IMR-90 (cell line): ENCODE measurements around the gene FOLH1. TPM values are rescaled to one million over a fixed set of nuclear protein-coding genes. Genes with fewer than 3 reads are reported as not detected.
"Not testable (repeated sequence)": the region's sequence is repeated elsewhere in the genome, so short reads cannot be mapped to it uniquely, and the experiment has no call there.

Experiments
- ATAC-seq: fragments of 200-7000 bp; cut with Tn5 transposase; 2 replicates; pipeline ENCODE4 v1.9.1; 2020; ENCODE audit warnings: low read depth, mild to moderate bottlenecking, moderate library complexity
- BruUV-seq: library from RNA; stranded (reverse); fragments of 400-500 nt; replicated peaks from 2 replicates; lab custom pipeline; 2021; lab: Mats Ljungman, UMichigan
- CTCF ChIA-PET: fragments of 300-600 bp; formaldehyde crosslinking; extraction: SDS; loops from one replicate; lab custom pipeline; 2021; ENCODE audit warnings: antibody characterized with exemption; lab: Yijun Ruan, JAX
- POLR2A ChIA-PET: fragments of 300-600 bp; sonication (Branson Sonifier 250); formaldehyde crosslinking; loops from one replicate; lab custom pipeline; 2022; ENCODE audit warnings: antibody characterized with exemption; ENCODE audit not compliant: unreplicated experiment; lab: Charles Lee
- DNase-seq: peaks from one replicate; pipeline ENCODE4 v3.0.0; 2013
- H2AFZ ChIP-seq: replicated peaks from 2 replicates; pipeline ENCODE3; 2013; ENCODE audit warnings: low read length, mild to moderate bottlenecking; ENCODE audit not compliant: poor library complexity
- H2AK5ac ChIP-seq: 2 replicates; pipeline ENCODE4 v1.6.1; 2013; ENCODE audit warnings: low read depth, low read length, inconsistent platforms
- H2AK9ac ChIP-seq: replicated peaks from 2 replicates; pipeline ENCODE3; 2013; ENCODE audit warnings: mild to moderate bottlenecking, low read depth, low read length, moderate library complexity; ENCODE audit not compliant: poor library complexity
- H2BK120ac ChIP-seq: 2 replicates; pipeline ENCODE4 v1.6.1; 2013; ENCODE audit warnings: low read depth, low read length, inconsistent platforms
- H2BK15ac ChIP-seq: 3 replicates; pipeline ENCODE4 v1.6.1; 2013; ENCODE audit warnings: low read depth, low read length, inconsistent platforms
- H2BK20ac ChIP-seq: 2 replicates; pipeline ENCODE4 v1.6.1; 2013; ENCODE audit warnings: low read depth, mild to moderate bottlenecking, inconsistent platforms, low read length, moderate library complexity
- H2BK5ac ChIP-seq: 2 replicates; pipeline ENCODE4 v1.6.1; 2013; ENCODE audit warnings: mild to moderate bottlenecking, low read depth, low read length, inconsistent platforms; ENCODE audit not compliant: poor library complexity, severe bottlenecking
- H3K14ac ChIP-seq: replicated peaks from 2 replicates; pipeline ENCODE4 v1.6.1; 2013; ENCODE audit warnings: low read depth, low read length, inconsistent platforms
- H3K18ac ChIP-seq: 2 replicates; pipeline ENCODE4 v1.6.1; 2013; ENCODE audit warnings: low read depth, low read length, control low read depth
- H3K23ac ChIP-seq: 2 replicates; pipeline ENCODE4 v1.6.1; 2013; ENCODE audit warnings: low read depth, low read length, inconsistent platforms
- H3K27ac ChIP-seq: 2 replicates; pipeline ENCODE4 v1.5.1; 2013; ENCODE audit warnings: mild to moderate bottlenecking, control low read depth, low read length; ENCODE audit not compliant: insufficient read depth
- H3K27me3 ChIP-seq: 2 replicates; pipeline ENCODE4 v1.6.1; 2013; ENCODE audit warnings: low read length; ENCODE audit not compliant: control insufficient read depth, insufficient read depth
- H3K36me3 ChIP-seq: 2 replicates; pipeline ENCODE4 v1.6.1; 2013; ENCODE audit warnings: low read length, mixed read lengths; ENCODE audit not compliant: control insufficient read depth, insufficient read depth
- H3K4ac ChIP-seq: 2 replicates; pipeline ENCODE4 v1.6.1; 2013; ENCODE audit warnings: low read depth, low read length, inconsistent platforms
- H3K4me1 ChIP-seq: 2 replicates; pipeline ENCODE4 v1.6.1; 2013; ENCODE audit warnings: low read length, mixed read lengths; ENCODE audit not compliant: control insufficient read depth, insufficient read depth
- H3K4me2 ChIP-seq: 2 replicates; pipeline ENCODE4 v1.6.1; 2013; ENCODE audit warnings: low read depth, mild to moderate bottlenecking, control low read depth, low read length, moderate library complexity
- H3K4me3 ChIP-seq: 2 replicates; pipeline ENCODE4 v1.5.1; 2013; ENCODE audit warnings: low read depth, mild to moderate bottlenecking, control low read depth, low read length, moderate library complexity; ENCODE audit not compliant: insufficient read depth
- H3K56ac ChIP-seq: 2 replicates; pipeline ENCODE4 v1.6.1; 2013; ENCODE audit warnings: low read length, inconsistent platforms; ENCODE audit not compliant: insufficient read depth; ENCODE audit errors: extremely low read depth
- H3K79me1 ChIP-seq, 2 experiments: 2 replicates each; pipeline ENCODE4 v1.6.1; 2013; ENCODE audit warnings: low read length in 2 of 2, inconsistent platforms in 1 of 2, low read depth in 1 of 2
- H3K9ac ChIP-seq: 2 replicates; pipeline ENCODE4 v1.6.1; 2013; ENCODE audit warnings: low read depth, low read length, control low read depth
- H3K9me1 ChIP-seq: 2 replicates; pipeline ENCODE4 v1.6.1; 2013; ENCODE audit warnings: low read length, inconsistent platforms; ENCODE audit not compliant: insufficient read depth
- H3K9me3 ChIP-seq: 2 replicates; pipeline ENCODE4 v1.6.1; 2013; ENCODE audit warnings: low read length; ENCODE audit not compliant: control insufficient read depth, insufficient read depth
- H4K20me1 ChIP-seq: 2 replicates; pipeline ENCODE4 v1.6.1; 2013; ENCODE audit warnings: low read length, inconsistent platforms; ENCODE audit not compliant: insufficient read depth
- H4K5ac ChIP-seq: 2 replicates; pipeline ENCODE4 v1.6.1; 2013; ENCODE audit warnings: mild to moderate bottlenecking, low read depth, low read length, control low read depth
- H4K8ac ChIP-seq, 2 experiments: 2 replicates each; pipeline ENCODE4 v1.6.1; 2013; ENCODE audit warnings: low read depth in 2 of 2, low read length in 2 of 2, control low read depth in 1 of 2, inconsistent platforms in 1 of 2
- H4K91ac ChIP-seq: 2 replicates; pipeline ENCODE4 v1.6.1; 2013; ENCODE audit warnings: low read depth, low read length, inconsistent platforms; ENCODE audit not compliant: insufficient read depth
- WGBS, 2 experiments: methylation state at CpG; one replicate each; pipeline versions ENCODE4 v1.1.5 to v1.1.7; 2013; ENCODE audit warnings: missing lambda C conversion rate in 2 of 2; ENCODE audit not compliant: insufficient read length in 1 of 2; ENCODE audit errors: extremely low coverage in 2 of 2; 5-methylcytosine and 5-hydroxymethylcytosine counted together
- dilution Hi-C: fragments of 300-500 bp; cut with HindIII; formaldehyde crosslinking; loops from one replicate; pipeline ENCODE4 v1.14.3; 2018; ENCODE audit warnings: low sequenced_read_pairs; ENCODE audit not compliant: unreplicated experiment
- in situ Hi-C: fragments of 300-500 bp; cut with MboI; formaldehyde crosslinking; loops from 3 replicates; pipeline ENCODE4 v1.14.3; 2019; ENCODE audit warnings: low sequenced_read_pairs, inconsistent platforms, mixed read lengths
- intact Hi-C: fragments of 100-400 bp; cut with micrococcal nuclease; formaldehyde crosslinking; loops from 2 replicates; pipeline ENCODE4 v1.10.0; 2022
- polyA plus RNA-seq, 3 experiments: library from polyadenylated mRNA; depleted of rRNA; stranded (reverse); fragments of >200 nt; gene quantifications; 2 replicates each; pipeline ENCODE4 v1.2.3, GENCODE V29; 2012; ENCODE audit warnings: low replicate concordance in 1 of 3
- total RNA-seq: library from RNA; depleted of rRNA; stranded (reverse); fragments of >200 nt; gene quantifications from 2 replicates; pipeline ENCODE4 v1.2.3, GENCODE V29; 2012

The FOLH1 gene
- total and polyA plus RNA-seq, 2 of the 4 experiments (the other 2 are of a cell fraction): not detected

DNA sequence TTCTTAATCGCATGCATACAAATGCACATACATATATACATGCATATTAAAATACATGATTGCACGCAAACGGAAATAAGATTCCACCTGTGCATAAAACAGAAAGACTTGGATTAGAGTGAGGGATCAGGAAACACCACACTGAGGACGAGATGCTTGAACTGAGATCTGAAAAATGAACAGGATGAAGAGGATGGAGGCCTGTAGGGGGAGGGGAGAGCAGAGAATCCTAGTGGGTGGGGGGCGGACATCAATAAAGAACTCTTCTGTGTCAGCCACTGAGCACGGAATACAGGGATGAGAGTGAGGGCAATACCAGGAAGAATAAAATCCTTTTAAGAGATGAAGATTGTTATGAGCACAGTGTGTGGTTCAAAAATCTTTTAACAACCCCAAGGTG lies 1.4 kb downstream of the FOLH1 start:
- H3K27ac ChIP-seq, H3K79me1 ChIP-seq, H3K9me3 ChIP-seq, H3K14ac ChIP-seq, H3K4ac ChIP-seq, H3K4me3 ChIP-seq, H3K27me3 ChIP-seq, H3K23ac ChIP-seq, H4K91ac ChIP-seq, H2BK5ac ChIP-seq, H3K36me3 ChIP-seq, CTCF ChIA-PET, H3K9ac ChIP-seq, H3K4me2 ChIP-seq, H4K8ac ChIP-seq, H2AK5ac ChIP-seq, H2BK120ac ChIP-seq, intact Hi-C loops, H2BK15ac ChIP-seq, in situ Hi-C loops, H2BK20ac ChIP-seq, DNase-seq, ATAC-seq, H3K56ac ChIP-seq, H2AK9ac ChIP-seq, BruUV-seq, dilution Hi-C loops, H3K4me1 ChIP-seq, H3K9me1 ChIP-seq, POLR2A ChIA-PET, H4K5ac ChIP-seq, H4K20me1 ChIP-seq, H2AFZ ChIP-seq, H3K18ac ChIP-seq: not testable (repeated sequence)
- 0% methylated on average over 1 of the region's 6 CpGs; no CpG with 5 or more reads in 1 of the 2 experiments for WGBS, 2 experiments
